Esophagus squamous epithelium (tissue), 4 donors: ENCODE measurements around the gene CTTNBP2.

ENCODE experiments used
- CTCF ChIP-seq, 6 experiments: fragments of 450-650 bp in 4 of 6; fragments of 200-600 bp in 2 of 6; sonication (generic) in 2 of 6; IDR thresholded peaks; one replicate each; pipeline ENCODE4 v1.5.1; 2016 to 2019; ENCODE audit warnings: antibody characterized with exemption in 6 of 6, mild to moderate bottlenecking in 4 of 6, moderate library complexity in 4 of 6
- POLR2A ChIP-seq, 4 donors: fragments of 450-650 bp; IDR thresholded peaks; one replicate each; pipeline ENCODE4 v1.6.1; 2017; ENCODE audit warnings: antibody characterized with exemption in 4 of 4, mild to moderate bottlenecking in 4 of 4, moderate library complexity in 3 of 4

- no peak for TF ChIP-seq CTCF (IDR thresholded peaks at IDR 0.05)
- TF ChIP-seq POLR2A (IDR thresholded peaks at IDR 0.05): no peak
These were observed 161.7 kb downstream of the CTTNBP2 start for GRCh38 chr7:117711556-117711955.
